HG03432 (cell line): ENCODE results near the gene APOL3.
"Not testable (repeated sequence)": the region's sequence is repeated elsewhere in the genome, so short reads cannot be mapped to it uniquely, and the experiment has no call there.

Source experiments
- ATAC-seq: cut with Tn5 transposase; IDR thresholded peaks from one replicate; pipeline ENCODE4 v1.9.1; 2021; ENCODE audit warnings: mild to moderate bottlenecking, moderate library complexity; ENCODE audit not compliant: unreplicated experiment

Gene APOL3

DNA sequence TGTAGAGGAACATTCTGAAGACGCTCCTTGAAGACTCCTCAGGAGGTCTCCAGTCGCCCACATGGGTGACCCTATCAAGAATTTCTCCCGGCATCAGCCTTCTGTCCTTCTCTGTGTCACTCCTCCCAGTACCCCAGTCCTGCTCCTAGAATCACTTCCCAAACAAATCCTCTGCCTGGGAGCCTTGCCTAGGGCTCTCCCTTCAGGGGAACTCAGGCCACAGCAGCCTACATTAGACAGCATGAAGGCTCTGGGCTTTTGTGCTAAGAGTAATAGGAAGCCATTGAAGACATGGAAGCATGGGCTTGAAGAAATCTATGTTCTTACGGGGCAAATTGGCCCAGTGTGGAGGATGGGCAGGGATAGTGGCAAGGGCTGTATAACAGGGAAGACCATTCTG is 21.8 kb downstream of the APOL3 start:
- not testable (repeated sequence) for ATAC-seq

DNA sequence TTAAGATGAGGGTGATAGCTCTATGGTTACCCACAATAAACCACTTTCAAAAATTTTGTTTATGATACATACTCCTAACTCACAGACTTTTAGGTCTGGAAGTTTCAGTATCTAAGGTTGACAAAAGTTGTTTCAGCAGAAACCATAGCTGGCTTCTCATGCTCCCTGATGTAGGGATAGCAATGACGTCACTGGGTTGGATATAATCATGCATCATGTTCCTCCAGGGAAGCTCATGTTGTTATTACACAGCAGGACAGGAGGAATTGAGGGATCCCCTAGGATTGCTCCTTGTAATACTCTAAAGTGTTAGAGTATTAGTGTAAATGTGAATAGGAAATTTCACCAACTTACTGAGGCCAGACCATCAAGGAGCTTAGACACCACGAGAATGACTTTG is 23.6 kb downstream of the APOL3 start:
- ATAC-seq, result no peak

DNA sequence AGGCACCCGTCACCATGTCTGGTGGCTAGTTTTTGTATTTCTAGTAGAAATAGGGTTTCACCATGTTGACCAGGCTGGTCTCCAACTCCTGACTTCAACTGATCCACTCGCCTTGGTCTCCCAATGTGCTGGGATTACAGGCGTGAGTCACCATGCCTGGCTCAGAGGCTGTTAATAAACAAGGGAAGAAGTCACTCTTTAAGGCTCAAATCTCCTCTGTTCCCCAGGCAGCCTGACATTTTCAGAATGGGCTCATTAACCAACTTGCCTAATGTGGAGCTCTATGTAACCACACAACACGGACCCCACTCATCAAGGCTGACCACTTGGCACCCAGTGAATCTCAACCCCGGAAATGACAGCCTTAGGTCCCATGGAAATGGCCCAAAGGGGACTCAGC is 24.1 kb downstream of the APOL3 start:
- no peak for ATAC-seq

DNA sequence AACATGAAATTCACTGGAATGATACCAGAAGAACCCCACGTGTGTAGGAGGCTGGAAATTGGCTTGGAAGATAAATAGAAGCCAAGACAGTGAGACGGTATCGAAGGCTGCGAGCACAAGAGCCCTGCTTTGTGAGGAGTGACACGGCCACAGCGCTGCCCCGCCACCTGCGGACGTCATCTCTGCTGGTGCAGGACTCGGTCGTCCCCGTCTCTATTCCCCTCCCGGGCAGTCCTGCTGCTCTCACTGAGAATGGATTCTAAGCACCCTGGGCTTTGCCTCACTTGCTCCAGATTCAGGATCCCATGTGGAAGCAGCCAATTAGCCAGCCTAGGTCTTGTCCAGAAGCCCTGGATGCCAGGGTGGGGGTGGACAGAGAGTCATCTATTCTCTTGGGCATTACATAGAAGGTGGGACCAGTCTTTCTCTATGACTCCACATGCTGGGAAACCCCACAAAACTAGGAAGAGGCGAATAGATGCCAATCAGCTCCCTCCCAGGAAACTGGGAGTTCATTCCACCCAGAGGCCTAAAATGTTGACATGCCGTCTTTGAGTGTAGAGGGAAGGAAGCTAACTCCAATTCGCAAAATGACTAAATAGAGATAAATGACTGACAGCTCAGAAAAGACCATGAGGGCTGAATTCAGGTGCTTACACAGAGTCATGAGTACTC is 25.1 kb downstream of the APOL3 start:
- ATAC-seq, result no peak

DNA sequence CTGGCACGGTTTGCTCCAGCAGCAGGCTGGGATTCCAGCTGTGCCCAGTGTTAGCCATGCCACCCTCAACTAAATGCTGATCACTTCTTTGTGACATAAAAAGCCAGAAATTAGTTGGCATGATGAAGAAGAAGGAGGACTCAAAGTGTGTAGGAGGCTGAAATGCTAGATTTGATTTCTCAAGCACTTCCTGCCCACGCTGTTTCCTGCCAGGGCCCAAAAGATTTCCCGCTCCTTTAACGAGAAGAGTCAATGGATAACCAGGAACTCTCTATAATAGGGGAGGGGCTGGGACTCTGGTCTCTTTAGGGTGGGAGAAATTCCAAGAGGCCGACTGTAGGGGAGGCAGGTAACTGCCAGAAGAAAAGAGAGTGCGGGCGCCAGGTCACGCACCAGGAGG is 26.4 kb downstream of the APOL3 start:
- no peak for ATAC-seq

DNA sequence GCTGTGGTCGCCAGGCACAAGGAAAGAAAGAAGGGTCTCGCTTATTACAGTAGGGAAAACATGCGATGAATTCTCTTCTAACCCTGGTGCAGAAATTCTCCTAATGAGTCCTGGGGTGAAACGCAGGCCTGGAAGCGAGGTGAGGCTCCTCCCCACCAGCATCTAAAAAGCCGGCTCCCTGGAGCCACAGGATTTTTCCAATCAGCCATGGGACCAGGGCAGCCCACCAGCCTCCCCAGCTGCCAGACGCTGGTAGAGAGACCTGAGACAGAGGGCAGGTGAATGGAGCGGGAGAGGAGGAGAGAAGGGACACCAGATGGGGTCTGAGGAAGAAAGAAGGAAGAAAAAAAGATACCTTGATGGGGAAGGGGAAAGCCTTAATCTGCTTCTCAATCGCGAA is 28.6 kb downstream of the APOL3 start:
- no peak for ATAC-seq

DNA sequence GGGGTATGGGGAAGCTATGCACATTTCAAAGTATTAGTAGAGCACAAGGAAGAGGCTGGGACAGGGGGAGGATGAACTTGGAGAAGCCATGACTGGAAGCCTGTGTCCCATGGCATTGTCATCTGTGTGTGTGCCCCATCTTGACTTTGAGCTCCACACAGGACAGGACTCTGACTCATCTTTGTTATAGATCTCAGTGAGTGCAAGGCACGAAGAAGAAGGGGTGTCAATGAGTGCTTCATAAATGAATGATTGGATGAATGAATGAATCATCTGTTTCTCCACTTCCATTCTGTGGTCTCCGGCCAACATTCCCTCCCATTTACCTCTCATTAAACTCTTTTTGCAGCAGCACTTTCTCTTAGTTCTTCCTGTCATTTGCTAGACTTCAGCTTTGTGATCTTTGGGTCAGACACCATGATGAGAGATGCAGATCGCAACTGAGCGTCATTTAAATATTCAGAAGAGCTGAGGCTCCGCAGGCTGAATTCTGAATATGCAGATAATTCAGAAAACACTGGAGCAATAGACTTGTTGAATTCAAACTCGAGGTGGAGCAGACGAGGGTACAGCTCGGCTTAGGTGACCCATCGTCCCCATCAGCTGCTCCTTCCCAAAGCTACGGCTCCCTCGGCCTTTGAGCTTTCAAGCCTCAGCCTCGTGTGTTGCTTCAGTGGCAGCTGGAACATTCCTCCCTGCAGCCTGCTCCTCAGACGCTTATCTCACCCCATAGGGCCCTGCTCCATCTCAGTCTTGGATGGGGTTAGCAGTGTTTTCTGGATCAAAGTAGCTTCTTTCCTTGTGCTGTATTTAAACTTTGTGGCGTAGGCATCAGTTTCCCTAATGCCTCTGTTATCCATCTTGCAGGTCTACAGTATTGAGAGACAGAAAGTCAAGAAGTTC is 30.8 kb downstream of the APOL3 start:
- ATAC-seq, result no peak

DNA sequence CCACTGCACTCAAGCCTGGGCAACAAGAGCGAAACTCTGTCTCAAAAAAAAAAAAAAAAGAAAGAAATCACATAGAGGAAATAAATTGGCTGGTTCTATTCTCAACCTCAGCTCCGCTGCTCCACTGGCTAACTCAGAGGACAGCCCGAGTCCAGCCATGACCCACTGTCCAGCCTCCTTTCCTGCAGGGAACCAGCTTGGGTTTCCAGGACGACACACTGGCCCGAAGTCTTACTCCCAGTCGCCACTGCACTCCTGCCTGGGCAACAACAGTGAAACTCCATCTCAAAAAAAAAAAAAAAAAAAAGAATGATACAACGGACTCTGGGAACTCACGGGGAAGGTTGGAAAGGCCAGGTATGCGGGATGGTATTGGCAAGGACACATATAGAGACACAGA is 31.5 kb downstream of the APOL3 start:
- no peak for ATAC-seq

DNA sequence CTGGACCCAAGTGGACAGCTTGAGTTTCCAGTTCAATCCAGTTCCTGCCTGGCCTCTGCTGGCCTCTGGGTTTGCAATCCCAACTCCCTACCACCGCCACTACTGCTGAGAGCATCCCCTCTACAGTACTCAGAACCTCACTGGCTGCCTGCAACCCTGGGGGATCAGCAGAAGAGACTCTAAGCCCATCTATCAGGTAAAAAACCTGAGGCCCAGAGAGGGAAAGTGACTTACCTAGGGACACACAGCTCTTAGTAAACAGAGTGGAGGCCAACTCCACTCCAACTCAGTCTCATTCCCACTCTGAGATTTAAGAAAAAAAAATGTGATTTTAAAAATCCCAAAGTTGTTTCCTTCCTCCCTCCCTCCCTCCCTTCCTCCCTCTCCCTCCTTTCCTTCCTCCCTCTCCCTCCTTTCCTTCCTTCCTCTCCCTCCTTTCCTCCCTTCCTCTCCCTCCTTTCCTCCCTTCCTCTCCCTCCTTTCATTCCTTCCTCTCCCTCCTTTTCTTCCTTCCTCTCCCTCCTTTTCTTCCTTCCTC is 34.5 kb downstream of the APOL3 start:
- no peak for ATAC-seq

DNA sequence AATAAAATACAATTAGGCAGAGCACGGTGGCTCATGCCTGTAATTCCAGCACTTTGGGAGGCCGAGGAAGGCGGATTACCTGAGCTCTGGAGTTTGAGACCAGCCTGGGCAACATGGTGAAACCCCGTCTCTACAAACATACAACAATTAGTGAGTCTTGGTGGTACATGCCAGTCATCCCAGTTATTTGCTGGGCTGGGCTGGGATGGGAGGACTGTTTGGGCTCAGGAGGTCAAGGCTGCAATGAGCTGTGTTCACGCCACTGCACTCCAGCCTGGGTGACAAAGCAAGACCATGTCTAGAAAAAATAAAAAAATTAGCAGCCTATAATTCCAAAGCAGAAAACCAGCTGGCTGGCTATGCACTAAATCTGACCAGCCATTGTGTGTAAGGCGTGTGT is 35.1 kb downstream of the APOL3 start:
- no peak for ATAC-seq

DNA sequence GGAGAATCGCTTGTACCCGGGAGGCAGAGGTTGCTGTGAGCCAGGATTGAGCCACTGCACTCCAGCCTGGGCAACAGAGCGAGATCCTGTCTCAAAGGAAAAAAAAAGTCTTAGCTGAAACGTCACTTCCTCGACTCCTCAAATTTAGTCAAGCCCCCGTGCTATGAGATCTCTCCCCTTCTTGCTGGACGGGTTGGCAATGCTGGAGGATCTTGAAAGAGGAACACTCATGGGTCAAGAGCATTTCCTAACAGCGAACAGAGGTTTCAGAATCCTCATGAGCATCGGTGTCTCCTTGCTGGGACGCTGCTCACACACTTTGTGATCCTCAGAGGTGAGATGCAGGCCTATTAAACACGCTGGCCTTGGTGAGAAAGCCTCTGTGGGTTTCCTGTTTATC is 35.9 kb downstream of the APOL3 start:
- ATAC-seq, result no peak

DNA sequence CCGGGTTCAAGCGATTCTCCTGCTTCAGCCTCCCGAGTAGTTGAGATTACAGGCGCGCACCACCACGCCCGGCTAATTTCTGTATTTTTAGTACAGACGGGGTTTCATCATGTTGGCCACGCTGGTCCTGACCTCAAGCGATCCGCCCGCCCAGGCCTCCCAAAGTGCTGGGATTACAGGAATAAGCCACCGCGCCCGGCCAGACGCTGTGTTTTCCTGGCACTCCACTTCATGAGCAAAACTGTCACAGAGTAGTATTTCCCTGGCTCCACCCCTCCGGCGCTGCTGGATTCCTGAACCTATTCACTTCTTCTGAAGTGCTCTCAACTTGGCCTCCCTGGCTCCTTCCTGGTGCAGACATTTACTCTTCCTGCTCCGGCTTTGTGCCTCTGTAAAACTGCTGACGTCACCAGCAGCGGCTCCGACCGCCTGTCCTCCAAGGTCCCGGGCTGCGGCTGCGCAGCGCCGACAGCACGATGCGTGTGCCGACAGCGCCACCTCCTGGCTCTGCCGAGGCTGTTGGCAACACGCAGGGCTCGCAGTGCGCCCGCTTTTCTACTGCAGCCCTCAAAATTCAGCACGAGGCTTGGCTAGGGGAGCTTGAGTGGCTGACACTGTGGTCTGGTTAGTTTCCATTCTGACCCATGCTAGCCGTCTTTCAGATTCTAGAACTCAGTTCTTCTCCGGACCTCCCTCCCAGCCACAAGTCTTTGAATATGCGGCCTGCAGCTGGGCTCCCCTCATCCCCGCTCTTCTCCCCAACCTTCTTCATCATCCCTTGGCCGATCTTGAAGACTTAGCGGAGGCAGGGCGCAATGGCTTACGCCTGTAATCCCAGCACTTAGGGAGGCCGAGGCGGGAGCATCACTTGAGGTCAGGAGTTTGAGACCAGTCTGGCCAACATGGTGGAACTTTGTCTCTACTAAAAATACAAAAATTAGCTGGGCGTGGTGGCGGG is 36.6 kb downstream of the APOL3 start:
- peak; percentile 85 for ATAC-seq

DNA sequence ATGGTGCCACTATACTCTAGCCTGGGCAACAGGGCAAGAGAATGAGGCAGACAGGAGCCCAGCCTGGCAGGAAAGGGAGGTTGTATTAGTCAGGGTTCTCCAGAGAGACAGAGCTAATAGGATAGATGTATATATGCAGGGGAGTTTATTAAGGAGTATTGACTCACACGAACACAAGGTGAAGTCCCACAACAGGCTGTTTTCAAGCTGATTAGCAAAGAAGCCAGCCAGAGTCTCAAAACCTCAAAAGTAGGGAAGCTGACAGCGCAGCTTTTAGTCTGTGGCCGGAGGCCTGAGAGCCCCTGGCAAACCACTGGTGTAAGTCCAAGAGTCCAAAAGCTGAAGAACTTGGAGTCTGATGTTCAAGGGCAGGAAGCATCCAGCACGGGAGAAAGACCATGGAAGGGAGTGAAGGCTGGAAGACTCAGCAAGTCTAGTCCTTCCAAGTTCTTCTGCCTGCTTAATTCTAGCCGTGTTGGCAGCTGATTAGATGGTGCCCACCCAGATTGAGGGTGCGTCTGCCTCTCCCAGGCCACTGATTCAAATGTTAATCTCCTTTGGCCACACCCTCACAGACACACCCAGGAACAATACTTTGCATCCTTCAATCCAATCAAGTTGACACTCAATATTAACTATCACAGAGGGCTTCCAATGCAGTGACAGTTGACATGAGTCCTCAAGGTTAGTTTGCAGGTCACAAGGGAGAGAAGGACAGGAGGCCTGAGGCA is 39.8 kb downstream of the APOL3 start:
- not testable (repeated sequence) for ATAC-seq

DNA sequence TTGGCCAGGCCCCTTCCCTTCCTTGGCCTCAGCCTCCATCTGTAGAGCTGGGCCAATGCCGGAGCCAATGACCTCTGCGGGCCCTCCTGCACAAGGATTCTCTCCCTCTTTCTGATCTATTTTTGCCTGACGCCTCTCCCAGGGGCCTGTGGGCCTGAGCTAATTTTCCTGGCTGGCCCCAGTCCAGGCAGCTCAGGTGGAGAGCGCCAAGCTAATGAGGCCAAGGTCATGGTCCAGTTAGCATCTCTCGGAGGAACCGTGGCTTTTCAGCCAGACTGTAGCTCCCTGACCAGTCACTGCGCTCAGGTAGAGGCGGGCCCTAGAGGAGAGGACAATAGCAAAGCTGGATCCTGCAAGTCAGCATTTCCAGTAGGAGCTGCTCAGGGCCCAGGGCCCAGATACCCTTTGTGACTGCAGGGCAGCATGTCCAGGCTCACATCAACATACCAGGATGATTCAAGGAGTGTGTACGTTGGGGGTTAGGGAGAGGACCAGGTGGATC is 43.5 kb downstream of the APOL3 start:
- ATAC-seq, result no peak

DNA sequence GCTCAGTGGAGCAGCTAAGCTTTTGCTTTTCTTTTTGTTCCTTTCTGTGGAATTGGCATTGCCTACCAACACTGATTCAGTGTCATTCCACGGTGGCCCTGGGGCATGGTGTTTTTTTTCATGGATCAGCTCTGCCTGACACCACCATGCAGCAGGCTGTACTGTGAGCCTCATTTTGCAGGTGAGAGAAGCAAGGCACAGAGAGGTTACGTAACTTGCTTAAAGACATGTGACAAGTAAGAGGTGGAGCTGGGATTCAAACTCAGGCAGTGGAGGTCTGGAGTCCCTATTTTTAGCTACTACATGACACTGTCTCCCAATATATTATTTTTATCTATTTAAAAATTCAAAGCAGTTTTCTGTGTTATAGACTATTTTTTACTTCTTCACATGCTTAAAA is 44.4 kb downstream of the APOL3 start:
- ATAC-seq, result no peak

DNA sequence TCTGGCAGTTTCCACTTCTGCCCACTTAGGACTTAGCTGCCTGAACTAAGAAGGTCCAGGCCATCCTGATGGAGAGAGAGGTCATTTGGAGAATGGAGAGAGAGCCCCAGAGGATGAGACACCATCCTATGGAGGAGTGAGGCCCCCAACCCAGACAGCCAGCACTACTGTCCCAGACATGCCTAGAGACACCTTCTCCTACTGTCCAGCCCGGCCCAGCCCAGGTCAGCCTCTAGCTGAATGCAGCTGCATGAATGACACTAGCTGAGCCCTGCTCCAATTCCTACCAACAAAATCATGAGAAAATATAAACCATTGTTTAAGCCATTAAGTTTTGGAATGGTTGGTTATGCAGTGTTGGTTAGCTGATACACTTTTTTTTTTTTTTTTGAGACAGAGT is 47.4 kb downstream of the APOL3 start:
- ATAC-seq, result no peak

DNA sequence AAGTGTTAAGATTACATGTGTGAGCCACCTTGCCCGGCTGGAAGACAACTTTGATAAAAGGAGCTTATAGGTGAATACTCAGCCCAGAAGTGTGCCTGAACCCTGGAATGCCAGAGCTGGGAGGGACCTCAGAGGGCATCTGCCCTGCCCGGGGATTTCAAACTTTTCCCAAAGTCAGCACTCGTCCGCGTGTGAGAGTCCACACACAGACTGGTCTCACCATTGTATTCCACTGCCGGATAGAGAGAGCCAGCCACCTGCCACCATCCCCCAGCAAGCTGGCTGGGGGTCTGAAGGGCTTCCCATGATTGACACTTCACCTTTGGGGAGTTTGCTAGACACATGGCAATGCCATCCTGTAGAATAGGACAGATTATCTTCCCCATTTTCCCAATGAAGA is 49.2 kb downstream of the APOL3 start:
- no peak for ATAC-seq

DNA sequence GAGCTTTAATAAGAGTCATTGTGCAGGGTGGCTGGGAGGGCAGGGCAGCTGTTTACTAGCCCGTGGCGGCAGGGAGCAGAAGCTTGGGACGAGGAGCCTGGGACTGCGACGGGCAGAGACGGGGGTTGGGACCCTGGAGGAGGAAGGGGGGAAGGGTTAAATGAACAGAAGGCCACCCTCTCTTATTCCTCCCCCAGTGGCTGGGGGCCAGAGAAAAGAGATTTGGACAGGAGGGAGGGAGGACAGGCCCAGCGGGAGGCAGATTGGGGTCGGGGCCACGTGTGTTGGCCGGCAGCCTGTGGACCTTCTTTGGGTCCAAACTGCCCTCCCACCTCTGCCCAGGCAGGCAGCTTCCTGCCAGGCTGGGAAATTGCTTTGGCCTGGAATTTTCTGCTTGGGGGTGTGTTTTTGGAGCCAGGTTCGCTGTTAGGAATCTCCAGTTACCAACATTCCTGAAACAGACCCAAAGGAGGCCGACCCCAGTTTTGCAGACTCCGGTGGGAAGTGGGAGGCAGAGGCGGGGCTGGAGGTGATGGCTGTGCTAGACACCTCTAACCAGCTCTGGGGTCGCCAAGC is 50.2 kb downstream of the APOL3 start:
- no peak for ATAC-seq

DNA sequence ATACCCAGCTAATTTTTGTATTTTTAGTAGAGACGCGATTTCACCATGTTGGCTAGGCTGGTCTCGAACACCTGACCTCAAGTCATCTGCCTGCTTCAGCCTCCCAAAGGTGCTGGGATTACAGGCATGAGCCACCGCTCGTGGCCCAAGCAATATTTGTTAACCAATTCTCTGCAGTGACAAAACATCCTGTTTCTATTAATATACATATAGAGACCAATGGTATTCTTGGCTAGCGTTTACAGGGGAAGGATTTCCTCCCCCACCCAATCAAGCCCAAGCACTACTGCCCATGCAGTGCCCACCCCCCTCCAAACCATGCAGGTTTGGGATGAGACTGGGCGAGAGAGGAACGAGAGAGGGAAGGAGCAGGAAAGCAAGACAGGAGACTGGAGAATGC is 53.1 kb downstream of the APOL3 start:
- ATAC-seq, result no peak

DNA sequence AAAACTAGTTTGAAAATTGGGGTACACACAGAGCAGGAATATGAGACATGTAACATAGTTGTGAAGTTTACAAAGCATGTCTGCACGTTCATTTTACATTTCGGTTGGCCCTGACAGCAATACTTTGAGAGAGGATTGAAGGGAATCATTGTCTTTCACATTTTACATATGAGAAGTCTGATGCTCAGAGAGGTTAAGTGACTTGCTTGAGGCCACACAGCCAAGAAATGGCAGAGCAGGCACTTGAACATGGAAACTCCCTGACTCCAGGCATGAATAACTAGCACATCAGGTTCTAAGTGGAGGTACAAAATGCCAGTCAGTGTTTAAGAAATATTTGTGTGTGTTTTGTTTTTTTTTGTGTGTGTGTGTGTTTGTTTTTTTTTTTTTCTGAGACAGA is 53.6 kb downstream of the APOL3 start:
- no peak for ATAC-seq
